ENCODE results near the gene SPATA45.
A peak's percentile ranks its signal among the peaks of the same experiment; 100 is the strongest.
"Not testable (repeated sequence)": the region's sequence is repeated elsewhere in the genome, so short reads cannot be mapped to it uniquely, and the experiment has no call there.

The SPATA45 gene

DNA sequence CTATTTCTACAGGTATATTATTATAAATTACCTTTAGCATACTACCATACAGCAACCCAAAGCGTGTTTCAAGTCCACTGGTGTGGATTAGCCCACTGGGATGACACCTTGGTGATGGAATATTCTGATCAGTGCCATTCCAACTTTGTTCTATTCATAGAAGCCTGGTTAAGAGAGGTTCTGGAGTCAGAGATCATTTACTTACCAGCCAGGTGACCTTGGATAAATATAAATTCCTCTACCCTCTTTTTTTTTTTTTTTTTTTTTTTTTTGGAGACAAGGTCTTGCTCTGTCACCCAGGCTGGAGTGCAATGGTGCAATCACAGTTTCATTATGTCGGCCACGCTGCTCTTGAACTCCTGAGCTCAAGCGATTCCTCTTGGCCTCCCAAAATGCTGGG is at the start of gene SPATA45:
TSS of gene SPATA45 (minus strand) at position 101 of the 400 bp plus-strand sequence. CDS start 11,500 bp downstream, outside the sequence.
- DNase-seq (ENCODE audit: low read depth, low spot score) = no peak

DNA sequence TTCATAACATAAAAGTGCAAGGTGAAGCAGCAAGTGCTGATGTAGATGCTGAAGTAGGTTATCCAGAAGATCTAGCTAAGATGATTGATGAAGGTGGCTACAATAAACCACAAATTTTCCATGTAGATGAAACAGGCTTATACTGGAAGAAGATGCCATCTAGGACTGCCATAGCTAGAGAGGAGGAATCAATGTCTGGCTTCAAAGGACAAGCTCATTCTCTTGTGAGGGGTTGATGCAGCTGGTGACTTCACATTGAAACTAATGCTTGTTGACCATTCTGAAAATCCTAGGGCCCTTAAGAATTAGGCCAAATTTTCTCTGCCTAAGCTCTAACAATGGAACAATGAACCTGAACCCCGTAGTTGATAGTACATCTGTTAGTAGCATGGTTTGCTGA is 44.7 kb upstream of the SPATA45 start:
- no peak for DNase-seq (ENCODE audit: low read depth, low spot score)

DNA sequence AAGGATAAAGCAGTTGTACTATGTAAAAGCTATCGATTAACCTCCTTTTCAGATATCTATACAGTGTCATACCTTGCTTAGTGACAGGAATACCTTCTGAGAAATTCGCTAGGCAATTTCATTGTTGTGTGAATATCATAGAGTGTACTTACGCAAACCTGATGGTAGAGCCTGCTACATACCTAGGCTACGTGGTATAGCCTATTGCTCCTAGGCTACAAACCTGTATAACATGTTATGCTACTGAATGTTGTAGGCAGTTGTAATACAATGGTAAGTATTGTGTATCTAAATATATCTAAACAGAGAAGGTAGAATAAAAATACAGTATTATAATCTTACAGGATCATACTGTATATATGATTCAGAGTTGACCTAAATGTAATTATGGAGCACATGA is 37.1 kb upstream of the SPATA45 start:
- DNase-seq (ENCODE audit: low read depth, low spot score) = no peak

DNA sequence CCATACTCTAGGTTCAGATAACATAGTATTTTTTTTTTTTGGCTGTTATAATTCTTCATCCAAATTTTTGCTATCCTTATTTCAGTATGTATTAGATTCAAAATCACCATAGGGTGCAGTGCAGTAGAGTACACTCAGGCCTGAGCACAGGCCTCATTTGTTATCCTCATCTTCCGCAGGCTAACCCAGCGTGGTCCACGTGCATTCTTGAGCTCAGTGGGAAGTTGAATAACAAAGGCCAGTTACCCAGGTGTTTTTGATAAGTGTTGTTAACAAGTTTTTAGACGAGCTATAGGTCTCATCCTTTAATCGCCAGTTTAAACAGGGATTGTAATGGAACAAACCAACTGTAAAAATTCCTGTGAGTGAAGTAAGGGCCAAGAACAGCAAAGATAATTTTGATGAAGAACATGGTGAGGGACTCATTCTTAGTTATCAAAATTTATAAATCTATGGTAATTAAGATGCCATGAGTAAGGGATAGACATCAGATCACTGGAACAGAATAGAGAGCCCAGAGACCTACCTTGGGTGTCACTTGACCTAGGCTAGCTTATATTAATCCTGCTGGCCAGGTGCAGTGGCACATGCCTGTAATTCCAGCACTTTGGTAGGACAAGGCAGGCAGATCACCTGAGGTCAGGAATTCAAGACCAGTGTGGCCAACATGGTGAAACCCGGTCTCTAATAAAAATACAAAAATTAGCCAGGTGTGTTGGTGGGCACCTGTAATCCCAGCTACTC is 32.7 kb upstream of the SPATA45 start:
- DNase-seq (ENCODE audit: low read depth, low spot score) = no peak

DNA sequence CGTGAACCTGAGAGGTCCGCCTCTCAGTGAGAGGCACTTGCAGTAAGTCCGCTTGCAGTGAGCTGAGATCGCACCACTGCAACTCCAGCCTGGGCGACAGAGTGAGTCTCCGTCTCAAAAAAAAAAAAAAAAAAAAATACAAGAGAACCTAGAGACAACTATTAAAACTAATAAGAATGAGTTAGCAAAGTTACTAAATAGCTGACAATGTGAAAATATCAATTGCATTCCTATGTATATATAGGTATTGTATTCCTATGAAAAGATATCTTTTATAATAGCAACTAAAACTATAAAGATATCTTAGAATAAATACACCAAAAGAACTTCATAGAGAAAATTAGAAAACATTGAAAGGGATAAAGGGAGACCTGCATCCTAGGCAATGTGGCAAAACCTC is 31.0 kb upstream of the SPATA45 start:
- DNase-seq (ENCODE audit: low read depth, low spot score) = no peak

DNA sequence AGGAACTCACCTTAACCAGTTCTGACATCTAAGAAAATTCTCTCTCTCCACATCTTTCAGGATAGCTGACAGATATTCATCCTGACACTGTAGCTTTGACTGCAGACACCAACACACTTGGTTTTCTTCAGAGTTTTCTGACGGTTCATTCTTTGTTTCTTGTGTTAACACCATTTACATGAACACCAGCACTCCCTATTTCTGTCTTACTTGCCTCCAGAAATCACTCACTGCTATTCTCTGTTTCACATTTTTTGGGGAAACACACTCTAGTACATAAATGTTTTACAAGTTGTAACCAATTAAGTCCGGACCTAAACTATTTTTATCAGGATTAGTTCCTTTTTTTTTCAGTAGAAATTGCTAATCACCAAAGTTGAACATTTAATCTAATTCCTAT is 26.1 kb upstream of the SPATA45 start:
- no peak for DNase-seq (ENCODE audit: low read depth, low spot score)

DNA sequence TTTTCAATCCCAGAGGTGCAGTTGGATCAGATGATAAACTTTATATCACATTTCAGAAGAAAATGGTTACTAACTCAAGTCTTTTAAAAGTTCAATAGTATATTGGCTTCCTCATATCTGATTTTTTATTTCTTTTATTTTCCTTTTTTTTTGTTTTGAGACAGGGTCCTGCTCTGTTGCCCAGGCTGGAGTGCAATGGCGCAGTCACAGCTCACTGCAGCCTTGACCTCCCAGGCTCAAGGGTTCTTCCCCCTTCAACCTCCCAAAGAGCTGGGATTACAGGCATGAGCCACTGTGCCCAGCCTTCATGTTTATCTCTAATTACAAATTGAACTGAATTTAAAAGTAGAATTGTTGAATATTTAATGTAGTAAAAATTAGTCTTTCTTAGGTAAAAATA is 24.5 kb upstream of the SPATA45 start:
- no peak for DNase-seq (ENCODE audit: low read depth, low spot score)

DNA sequence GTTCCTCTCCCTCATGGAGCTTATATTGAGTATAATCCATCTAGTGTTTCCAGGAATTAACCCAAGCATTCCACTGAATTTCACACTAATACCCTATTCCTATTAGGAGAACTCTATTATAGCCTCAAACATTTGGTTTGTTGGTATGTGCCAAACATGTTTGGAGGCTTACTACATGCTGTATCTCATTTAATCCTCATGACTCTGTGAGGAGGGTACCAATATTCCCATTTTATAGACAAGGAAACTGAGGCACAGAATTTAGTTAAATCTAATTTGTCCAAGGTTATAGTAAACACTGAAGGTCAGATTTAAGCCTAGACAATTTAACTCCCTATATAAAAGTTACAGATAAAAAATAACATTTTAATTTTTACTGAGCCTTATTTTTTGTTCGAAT is 19.7 kb upstream of the SPATA45 start:
- DNase-seq (ENCODE audit: low read depth, low spot score) = no peak

DNA sequence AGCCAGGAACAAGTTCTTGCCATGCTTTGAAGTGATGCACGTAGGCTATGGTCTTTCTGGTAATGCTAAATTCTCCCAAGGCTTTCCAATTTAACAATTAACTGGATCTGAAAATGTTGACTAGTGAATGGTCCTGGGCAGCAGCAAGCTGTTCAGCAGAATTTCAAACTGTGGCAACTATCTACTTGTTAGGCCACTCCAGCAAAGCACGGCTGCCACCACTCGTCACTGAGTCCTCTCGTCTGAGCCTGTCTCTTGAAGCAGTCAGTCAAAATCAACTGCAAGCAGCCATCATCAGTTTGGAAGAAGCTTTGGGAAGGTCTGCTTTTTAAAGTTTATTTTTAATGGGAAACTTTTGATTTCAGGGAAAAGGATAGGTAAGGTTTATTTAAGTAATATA is 16.8 kb upstream of the SPATA45 start:
- no peak for DNase-seq (ENCODE audit: low read depth, low spot score)

DNA sequence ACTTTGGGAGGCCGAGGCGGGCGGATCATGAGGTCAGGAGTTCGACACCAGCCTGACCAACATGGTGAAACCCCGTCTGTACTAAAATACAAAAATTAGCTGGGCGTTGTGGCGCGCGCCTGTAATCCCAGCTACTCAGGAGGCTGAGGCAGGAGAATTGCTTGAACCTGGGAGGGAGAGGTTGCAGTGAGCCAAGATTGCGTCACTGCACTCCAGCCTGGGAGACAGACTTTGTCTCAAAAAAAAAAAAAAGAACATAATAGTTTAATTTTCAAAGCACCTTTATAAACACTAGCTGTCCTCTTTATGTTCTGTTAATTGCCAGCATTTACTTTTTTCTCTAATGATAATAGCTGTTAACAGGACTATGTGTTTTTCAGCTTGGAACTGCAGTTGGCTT is 15.9 kb upstream of the SPATA45 start:
- not testable (repeated sequence) for DNase-seq (ENCODE audit: low read depth, low spot score)

DNA sequence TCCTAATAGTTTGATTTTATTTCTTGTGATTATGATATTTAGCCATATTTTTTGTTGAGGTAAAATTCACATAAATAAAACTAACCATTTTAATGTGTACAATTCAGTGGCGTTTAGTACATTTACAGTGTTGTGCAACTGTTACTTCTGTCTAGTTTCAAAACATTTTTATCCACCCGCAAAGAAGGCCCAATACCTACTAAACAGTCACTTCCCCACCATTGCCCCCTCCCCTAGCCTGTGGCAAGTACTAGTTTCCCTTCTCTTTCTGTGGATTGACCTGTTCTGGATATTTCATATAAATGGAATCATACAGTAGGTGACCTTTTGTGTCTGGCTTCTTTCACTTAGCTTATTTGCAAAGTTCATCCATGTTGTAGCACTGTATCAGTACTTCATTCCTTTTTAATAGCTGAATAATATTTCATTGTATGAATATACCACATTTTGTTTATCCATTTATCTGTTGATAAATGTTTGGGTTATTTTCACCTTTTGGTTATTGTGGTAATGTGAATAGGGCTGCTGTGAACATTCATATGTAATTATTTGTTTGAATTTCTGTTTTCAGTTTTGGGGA is 14.8 kb upstream of the SPATA45 start:
- DNase-seq (ENCODE audit: low read depth, low spot score) = no peak

DNA sequence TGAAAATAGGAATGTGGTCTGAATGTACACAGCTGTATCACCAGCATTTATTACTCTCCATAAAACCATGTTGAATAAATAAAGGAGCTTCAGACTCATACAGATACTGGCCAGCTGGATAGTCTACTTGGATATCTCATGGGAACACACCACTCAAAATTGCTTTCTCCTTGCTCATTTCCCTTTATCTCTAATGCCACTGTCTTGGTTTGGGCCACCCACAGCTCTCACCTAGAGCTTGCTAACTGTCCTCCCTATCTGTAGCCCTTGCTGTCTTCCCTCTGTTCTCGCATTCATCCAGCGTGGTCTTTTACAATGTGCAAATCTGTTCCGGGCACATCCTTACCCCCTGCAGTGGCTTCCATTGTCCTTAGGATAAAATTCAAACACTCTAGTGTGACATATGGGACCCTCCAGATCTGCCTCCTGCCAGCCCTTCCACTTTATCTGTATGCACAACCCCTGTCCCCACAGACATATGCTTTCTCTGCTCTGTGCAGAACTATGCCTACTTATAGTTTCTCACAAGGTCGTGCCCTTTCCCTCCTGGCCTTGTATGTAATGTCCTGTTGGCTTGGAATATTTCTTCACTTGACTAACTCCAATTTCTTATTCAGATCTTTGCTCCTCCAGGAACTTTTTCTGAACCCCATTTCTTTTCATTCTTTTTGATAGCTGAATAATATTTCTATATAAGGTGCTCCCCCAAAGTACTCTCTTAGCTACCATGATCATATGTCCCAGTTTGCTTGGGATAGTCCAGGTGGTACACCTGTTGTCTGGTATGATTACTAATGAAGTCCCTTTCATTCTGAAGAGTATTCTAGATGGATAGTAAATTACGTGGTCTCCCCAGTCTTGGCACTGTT is 13.5 kb upstream of the SPATA45 start:
- DNase-seq (ENCODE audit: low read depth, low spot score) = peak; percentile 57

DNA sequence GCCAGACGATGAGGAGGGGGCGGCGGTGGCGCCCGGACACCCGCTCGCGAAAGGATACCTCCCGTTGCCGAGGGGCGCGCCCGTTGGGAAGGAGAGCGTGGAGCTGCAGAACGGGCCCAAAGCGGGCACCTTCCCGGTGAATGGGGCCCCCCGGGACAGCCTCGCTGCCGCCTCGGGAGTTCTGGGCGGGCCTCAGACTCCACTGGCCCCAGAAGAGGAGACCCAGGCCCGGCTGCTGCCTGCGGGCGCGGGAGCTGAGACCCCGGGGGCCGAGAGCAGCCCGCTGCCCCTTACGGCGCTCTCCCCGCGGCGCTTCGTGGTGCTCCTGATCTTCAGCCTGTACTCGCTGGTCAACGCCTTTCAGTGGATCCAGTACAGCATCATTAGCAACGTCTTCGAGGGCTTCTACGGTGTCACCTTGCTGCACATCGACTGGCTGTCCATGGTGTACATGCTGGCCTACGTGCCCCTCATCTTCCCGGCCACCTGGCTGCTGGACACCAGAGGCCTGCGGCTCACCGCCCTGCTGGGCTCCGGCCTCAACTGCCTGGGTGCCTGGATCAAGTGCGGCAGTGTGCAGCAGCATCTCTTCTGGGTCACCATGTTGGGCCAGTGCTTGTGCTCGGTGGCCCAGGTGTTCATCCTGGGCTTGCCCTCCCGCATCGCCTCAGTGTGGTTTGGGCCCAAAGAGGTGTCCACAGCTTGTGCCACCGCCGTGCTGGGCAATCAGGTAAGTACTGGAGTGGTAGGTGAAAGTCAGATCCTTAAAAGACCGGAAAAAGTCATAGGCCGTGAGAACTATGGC is 11.2 kb upstream of the SPATA45 start:
- peak; percentile 70 for DNase-seq (ENCODE audit: low read depth, low spot score)

DNA sequence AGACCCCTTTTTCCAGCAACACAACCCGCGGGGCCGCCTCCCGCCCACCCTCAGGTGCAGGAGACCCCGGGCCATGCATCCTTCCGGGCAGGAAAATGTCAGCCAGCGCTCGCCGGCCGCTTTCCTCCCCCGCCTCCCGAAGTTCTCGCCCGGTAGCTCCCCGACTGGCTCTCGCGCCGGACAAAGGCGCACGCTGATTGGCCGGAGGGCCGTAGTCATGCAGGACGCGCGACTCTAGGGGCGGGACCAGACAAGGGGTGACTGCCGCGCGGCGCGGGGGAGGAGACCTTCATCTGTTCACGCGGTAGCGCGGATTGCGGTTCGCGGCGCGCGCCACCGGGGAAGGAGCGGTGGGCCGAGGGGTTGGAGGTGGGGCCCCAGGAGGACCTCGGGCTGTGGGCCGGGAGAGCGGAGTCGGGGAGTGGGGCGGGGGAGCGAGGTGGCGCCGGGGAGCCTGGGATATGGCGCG is 10.6 kb upstream of the SPATA45 start, which contains the start of gene FLVCR1:
TSS of gene FLVCR1 (plus strand) at position 284 of the 469 bp plus-strand sequence. CDS start at position 462, 178 bp downstream.
- DNase-seq (ENCODE audit: low read depth, low spot score) = peak; percentile 96

DNA sequence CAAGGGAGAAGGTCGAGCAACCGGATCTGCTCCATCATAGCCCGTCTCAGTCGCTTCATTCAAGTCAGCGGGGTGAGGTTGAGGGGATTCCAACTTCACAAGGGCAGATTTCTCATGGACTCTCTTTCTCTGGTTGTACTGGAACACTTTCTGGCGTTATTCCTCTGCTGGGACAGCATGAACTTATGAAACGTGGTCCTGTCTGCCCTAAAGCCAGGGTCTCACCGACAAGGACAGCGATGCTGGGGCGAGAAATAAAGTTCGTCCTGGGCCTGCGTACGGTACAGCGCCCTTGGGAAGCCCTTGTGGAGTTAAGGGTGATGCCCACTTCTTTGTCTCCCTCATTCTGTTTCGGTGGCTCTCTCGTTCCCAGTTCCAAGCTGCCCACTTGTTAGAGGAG is 9.3 kb upstream of the SPATA45 start:
- peak; percentile 31 for DNase-seq (ENCODE audit: low read depth, low spot score)

DNA sequence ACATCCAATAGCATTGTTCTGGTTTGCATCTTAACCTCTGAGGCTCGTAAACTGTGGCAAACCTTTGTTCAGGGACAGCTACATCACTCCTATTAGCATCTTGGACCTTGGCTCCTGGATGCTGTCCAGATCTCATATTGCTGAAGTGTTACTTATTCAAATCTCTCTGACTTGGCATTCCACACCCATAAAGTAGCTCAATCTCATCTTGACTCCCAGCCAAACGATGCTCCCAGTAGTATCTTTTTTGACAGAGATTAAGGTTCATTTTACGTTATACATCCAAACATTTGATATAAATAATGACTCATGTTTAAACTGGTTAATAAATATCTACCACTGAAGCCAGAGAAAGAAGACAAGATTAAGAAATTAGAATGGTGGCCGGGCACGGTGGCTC is 6.2 kb upstream of the SPATA45 start:
- no peak for DNase-seq (ENCODE audit: low read depth, low spot score)

DNA sequence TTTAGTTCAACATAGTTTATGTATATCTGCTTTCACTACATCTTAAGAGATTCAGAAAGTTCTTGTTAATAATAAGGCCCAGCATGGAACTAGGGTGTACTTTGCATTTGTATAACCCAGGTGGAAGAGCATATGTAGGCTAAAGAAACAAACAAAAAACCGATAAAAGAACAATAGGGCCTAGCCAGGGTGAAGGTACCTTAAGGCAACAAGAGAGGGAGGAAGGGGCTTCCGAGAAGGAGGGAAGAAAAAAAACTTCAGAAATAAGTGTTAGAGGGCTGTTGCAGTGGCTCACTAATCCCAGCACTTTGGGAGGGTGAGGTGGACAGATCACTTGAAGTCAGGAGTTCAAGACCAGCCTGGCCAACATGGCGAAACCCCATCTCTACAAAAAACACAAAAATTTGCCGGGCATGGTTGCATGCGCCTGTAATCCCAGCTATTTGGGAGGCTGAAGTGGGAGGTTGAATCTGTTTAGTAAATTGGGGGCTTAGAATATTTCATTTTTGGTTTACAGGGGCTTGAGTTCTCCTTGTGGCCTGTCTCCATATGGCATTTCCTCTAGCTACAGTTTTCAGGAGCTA is 4.7 kb upstream of the SPATA45 start:
- peak; percentile 46 for DNase-seq (ENCODE audit: low read depth, low spot score)

DNA sequence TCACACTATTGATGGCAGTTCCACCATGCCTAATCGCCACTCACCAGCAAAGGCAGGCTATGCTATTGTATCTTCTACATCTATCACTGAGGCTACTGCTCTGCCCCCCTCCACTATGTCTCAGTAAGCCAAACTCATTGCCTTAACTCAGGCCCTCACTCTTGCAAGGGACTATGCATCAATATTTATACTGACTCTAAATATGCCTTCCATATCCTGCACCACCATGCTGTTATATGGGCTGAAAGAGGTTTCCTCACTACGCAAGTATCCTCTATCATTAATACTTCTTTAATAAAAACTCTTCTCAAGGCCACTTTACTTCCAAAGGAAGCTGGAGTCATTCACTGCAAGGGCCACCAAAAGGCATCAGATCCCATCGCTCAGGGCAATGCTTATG is 2.9 kb downstream of the SPATA45 start:
- DNase-seq (ENCODE audit: low read depth, low spot score) = not testable (repeated sequence)

DNA sequence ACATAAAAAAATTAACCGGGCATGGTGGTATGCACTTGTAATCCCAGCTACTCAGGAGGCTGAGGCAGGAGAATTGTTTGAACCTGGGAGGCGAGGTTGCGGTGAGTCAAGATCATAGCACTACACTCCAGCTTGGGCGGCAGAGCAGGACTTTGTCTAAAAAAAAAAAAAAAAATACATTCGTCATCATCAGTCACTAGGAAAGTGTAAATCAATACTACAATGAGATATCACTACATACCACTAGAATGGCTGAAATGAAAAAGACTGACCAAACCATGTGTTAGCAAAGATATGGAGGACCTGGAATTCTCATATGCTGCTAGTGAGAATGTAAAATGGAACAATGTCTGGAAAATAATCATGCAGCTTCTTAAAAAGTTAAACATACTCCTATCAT is 9.3 kb downstream of the SPATA45 start:
- DNase-seq (ENCODE audit: low read depth, low spot score) = no peak

DNA sequence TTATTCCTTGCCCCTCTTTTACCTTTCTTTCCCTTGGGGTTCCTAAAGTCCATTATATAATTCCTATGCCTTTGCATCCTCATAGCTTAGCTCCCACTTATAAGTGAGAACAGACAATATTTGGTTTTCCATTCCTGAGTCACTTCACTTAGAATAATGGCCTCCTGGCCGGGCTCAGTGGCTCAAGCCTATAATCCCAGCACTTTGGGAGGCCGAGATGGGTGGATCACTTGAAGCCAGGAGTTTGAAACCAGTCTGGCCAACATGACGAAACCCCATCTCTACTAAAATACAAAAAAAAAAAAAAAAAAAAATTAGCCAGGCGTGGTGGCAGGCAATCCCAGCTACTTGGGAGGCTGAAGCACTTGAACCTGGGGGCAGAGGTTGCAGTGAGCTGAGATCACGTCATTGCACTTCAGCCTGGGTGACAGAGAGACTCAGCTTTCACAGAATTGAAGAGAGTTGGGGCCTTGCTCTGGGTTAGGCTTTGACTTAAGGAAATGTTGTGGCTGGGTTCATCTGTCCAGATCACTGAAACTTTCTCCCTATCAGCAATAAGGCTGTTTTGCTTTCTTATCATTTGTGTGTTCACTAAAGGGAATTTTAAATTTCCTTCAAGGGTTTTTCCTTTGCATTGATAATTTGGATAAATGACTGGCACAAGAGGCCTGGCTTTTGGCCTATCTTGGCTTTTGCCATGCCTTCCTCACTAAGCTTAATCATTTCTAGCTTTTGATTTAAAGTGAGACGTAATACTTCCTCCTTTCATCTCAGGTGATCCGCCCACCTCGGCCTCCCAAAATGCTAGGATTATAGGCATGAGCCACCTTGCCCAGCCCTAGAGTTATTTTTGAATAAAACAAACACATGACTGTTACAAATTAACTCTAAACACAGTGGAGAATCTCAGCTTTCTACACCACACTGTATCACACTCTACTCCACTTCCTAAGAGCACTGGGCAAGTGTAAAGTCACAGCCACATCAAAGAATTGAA is 13.9 kb downstream of the SPATA45 start:
- not testable (repeated sequence) for DNase-seq (ENCODE audit: low read depth, low spot score)

Measured in ELF-1 (cell line).